SK-N-SH (cell line): ENCODE measurements around the gene PTPRG. TPM values are rescaled to one million over a fixed set of nuclear protein-coding genes. Genes with fewer than 3 reads are reported as not detected.

Source experiments
- CTCF ChIA-PET: fragments of 300-600, 350-600 bp; formaldehyde crosslinking; extraction: SDS; loops from one replicate; lab custom pipeline; 2021; lab: Yijun Ruan, JAX
- POLR2A ChIA-PET: fragments of 350-600 bp; sonication (Branson Sonifier 250); formaldehyde crosslinking; extraction: SDS; loops from one replicate; lab custom pipeline; 2020; ENCODE audit warnings: antibody characterized with exemption, inconsistent platforms; lab: Yijun Ruan, JAX
- DNase-seq: peaks from one replicate; pipeline ENCODE4 v3.0.0; 2012
- H2AFZ ChIP-seq: fragments of 200-600 bp; sonication (generic); 2 replicates; pipeline ENCODE4 v1.8.1; 2016; ENCODE audit warnings: antibody characterized with exemption, mild to moderate bottlenecking, low read depth
- H3F3A ChIP-seq: fragments of 200-600 bp; sonication (generic); replicated peaks from 2 replicates; pipeline ENCODE3; 2016; ENCODE audit warnings: antibody characterized with exemption, mild to moderate bottlenecking; ENCODE audit not compliant: insufficient read depth
- H3K27ac ChIP-seq, 2 experiments: fragments of 200-500 bp in 1 of 2; fragments of 200-600 bp in 1 of 2; sonication (Bioruptor generic) in 1 of 2; sonication (generic), shearing (Covaris generic) in 1 of 2; 2 replicates each; pipeline versions ENCODE4 v1.5.1 to v1.6.1; 2014 to 2016; ENCODE audit warnings: low read depth in 2 of 2, inconsistent platforms in 1 of 2, low read length in 1 of 2, mild to moderate bottlenecking in 1 of 2, mixed read lengths in 1 of 2
- H3K27me3 ChIP-seq: fragments of 200-600 bp; sonication (generic), shearing (Covaris generic); 2 replicates; pipeline ENCODE4 v1.6.1; 2016; ENCODE audit warnings: mixed run types; ENCODE audit not compliant: insufficient read depth
- H3K36me3 ChIP-seq, 2 experiments: fragments of 200-500 bp in 1 of 2; fragments of 200-600 bp in 1 of 2; sonication (Bioruptor generic) in 1 of 2; sonication (generic) in 1 of 2; replicated peaks in 1 of 2; 2 replicates each; pipeline versions ENCODE3 to v1.5.1; 2014 to 2016; ENCODE audit warnings: low read length in 1 of 2, mild to moderate bottlenecking in 1 of 2; ENCODE audit not compliant: insufficient read depth in 2 of 2, control insufficient read depth in 1 of 2
- H3K4me1 ChIP-seq, 2 experiments: fragments of 200-500 bp in 1 of 2; fragments of 200-600 bp in 1 of 2; sonication (Bioruptor generic) in 1 of 2; sonication (generic), shearing (Covaris generic) in 1 of 2; 2 replicates each; pipeline versions ENCODE4 v1.5.1 to v1.6.1; 2014 to 2016; ENCODE audit warnings: low read depth in 1 of 2, low read length in 1 of 2, mixed run types in 1 of 2; ENCODE audit not compliant: insufficient read depth in 2 of 2, control insufficient read depth in 1 of 2
- H3K4me2 ChIP-seq: fragments of 200-600 bp; sonication (generic), shearing (Covaris generic); 2 replicates; pipeline ENCODE4 v1.6.1; 2017; ENCODE audit warnings: mixed run types
- H3K4me3 ChIP-seq, 2 experiments: fragments of 200-500 bp in 1 of 2; fragments of 200-600 bp in 1 of 2; sonication (Bioruptor generic) in 1 of 2; sonication (generic), shearing (Covaris generic) in 1 of 2; 2 replicates each; pipeline versions ENCODE4 v1.5.1 to v1.8.1; 2014 to 2016; ENCODE audit warnings: low read depth in 2 of 2, inconsistent platforms in 1 of 2, low read length in 1 of 2, mild to moderate bottlenecking in 1 of 2, mixed read lengths in 1 of 2, moderate library complexity in 1 of 2
- H3K79me2 ChIP-seq: fragments of 200-600 bp; sonication (generic); 2 replicates; pipeline ENCODE4 v1.8.1; 2017; ENCODE audit warnings: mild to moderate bottlenecking; ENCODE audit not compliant: insufficient read depth
- H3K9ac ChIP-seq: fragments of 200-600 bp; sonication (generic); 2 replicates; pipeline ENCODE4 v1.6.1; 2017; ENCODE audit warnings: mixed run types
- H3K9me2 ChIP-seq: fragments of 200-600 bp; sonication (generic); 2 replicates; pipeline ENCODE4 v1.6.1; 2017; ENCODE audit warnings: mixed run types
- H3K9me3 ChIP-seq: fragments of 200-600 bp; sonication (generic); 2 replicates; pipeline ENCODE4 v1.6.1; 2017; ENCODE audit warnings: mixed run types, mild to moderate bottlenecking, moderate library complexity
- H4K20me1 ChIP-seq: fragments of 200-600 bp; sonication (generic); 2 replicates; pipeline ENCODE4 v1.6.1; 2017; ENCODE audit warnings: mild to moderate bottlenecking, mixed run types; ENCODE audit not compliant: insufficient read depth
- ELF1 ChIP-seq: IDR thresholded peaks from 2 replicates; pipeline ENCODE4 v1.4.0; 2012
- EZH2phosphoT487 ChIP-seq: fragments of 200-600 bp; sonication (generic); IDR thresholded peaks from 2 replicates; pipeline ENCODE4 v1.6.1; 2017; ENCODE audit warnings: low read depth, mixed run types, mild to moderate bottlenecking, antibody characterized with exemption, moderate library complexity, borderline replicate concordance
- FOSL2 ChIP-seq: IDR thresholded peaks from 2 replicates; pipeline ENCODE4 v1.4.0; 2012; ENCODE audit warnings: low read depth, mild to moderate bottlenecking, moderate library complexity, borderline replicate concordance
- FOXJ3 ChIP-seq: sonication (generic); formaldehyde crosslinking; IDR thresholded peaks from 2 replicates; pipeline ENCODE4 v1.5.1; 2020; ENCODE audit warnings: mild to moderate bottlenecking, missing genetic modification reagents
- GABPA ChIP-seq: IDR thresholded peaks from 2 replicates; pipeline ENCODE4 v1.4.0; 2012; ENCODE audit warnings: low read depth, mild to moderate bottlenecking
- IRF3 ChIP-seq: fragments of 150-350 bp; IDR thresholded peaks from 2 replicates; pipeline ENCODE4 v1.6.1; 2016; ENCODE audit warnings: mild to moderate bottlenecking, low read depth, low read length
- MAX ChIP-seq: IDR thresholded peaks from 2 replicates; pipeline ENCODE4 v1.4.0; 2012; ENCODE audit warnings: low read depth
- MXI1 ChIP-seq: IDR thresholded peaks from 2 replicates; pipeline ENCODE4 v1.6.1; 2012; ENCODE audit warnings: mild to moderate bottlenecking, low read depth, low read length, improper control_type of control experiment
- NFIC ChIP-seq: IDR thresholded peaks from 2 replicates; pipeline ENCODE4 v1.4.0; 2012; ENCODE audit warnings: borderline replicate concordance
- NRF1 ChIP-seq: IDR thresholded peaks from 2 replicates; pipeline ENCODE4 v1.6.1; 2012; ENCODE audit warnings: low read depth, mild to moderate bottlenecking, low read length
- PBX3 ChIP-seq: IDR thresholded peaks from 2 replicates; pipeline ENCODE4; 2012
- RAD21 ChIP-seq: IDR thresholded peaks from 2 replicates; pipeline ENCODE4 v1.6.1; 2012; ENCODE audit warnings: mild to moderate bottlenecking, low read length
- REST ChIP-seq: IDR thresholded peaks from 2 replicates; pipeline ENCODE4 v1.6.1; 2012; ENCODE audit warnings: mild to moderate bottlenecking, low read depth, low read length, moderate library complexity
- SIN3A ChIP-seq: IDR thresholded peaks from 2 replicates; pipeline ENCODE4 v1.6.1; 2012; ENCODE audit warnings: low read depth, mild to moderate bottlenecking, low read length, moderate library complexity, borderline replicate concordance
- SMC3 ChIP-seq: IDR thresholded peaks from 2 replicates; pipeline ENCODE4 v1.6.1; 2012; ENCODE audit warnings: low read depth, low read length, improper control_type of control experiment
- TCF12 ChIP-seq: IDR thresholded peaks from 2 replicates; pipeline ENCODE4 v1.4.0; 2012
- USF1 ChIP-seq: IDR thresholded peaks from 2 replicates; pipeline ENCODE4 v1.4.0; 2012; ENCODE audit warnings: low read depth, borderline replicate concordance
- YY1 ChIP-seq: IDR thresholded peaks from 2 replicates; pipeline ENCODE4 v1.4.0; 2012; ENCODE audit warnings: low read depth, mild to moderate bottlenecking
- ZBTB33 ChIP-seq: IDR thresholded peaks from 2 replicates; pipeline ENCODE4 v1.4.0; 2012; ENCODE audit warnings: low read depth, borderline replicate concordance
- WGBS: methylation state at CpG from one replicate; pipeline ENCODE4 v1.1.6; 2017; ENCODE audit warnings: low lambda C conversion rate; 5-methylcytosine and 5-hydroxymethylcytosine counted together
- polyA plus RNA-seq, 3 experiments: library from polyadenylated mRNA; depleted of rRNA; stranded (reverse); fragments of >200 nt; gene quantifications; 2 replicates each; pipeline ENCODE4 v1.2.3, GENCODE V29; 2012

PTPRG gene
- polyA plus RNA-seq, 1 of the 3 experiments (the other 2 are of a cell fraction): 14.1 TPM

- Histone ChIP-seq H3K9me3 (no peaks in the 10 kb centered on the region), H3K4me1 (peaks cover 0 to 12% of the 10 kb centered on the region in 2 experiments; a peak in 1 of 4 replicates), H3K27ac (no peak overlapping the region), H2AFZ (no peak overlapping the region), H4K20me1 (peaks cover under 1% of the 10 kb centered on the region; the same call in 1 of the 2 replicates), H3K4me2 (no peak overlapping the region), H3K36me3 (no peaks in the 10 kb centered on the region), H3K79me2 (peaks cover 27% of the 10 kb centered on the region), H3K4me3 (no peak overlapping the region), H3F3A (no peaks in the 10 kb centered on the region), H3K9me2 (no peaks in the 10 kb centered on the region), H3K27me3 (no peaks in the 10 kb centered on the region; the same call in 1 of the 2 replicates), H3K9ac (no peak overlapping the region)
- DNase-seq: no peak
- POLR2A ChIA-PET: no interaction called here
- WGBS: 86% methylated on average over 7 of the region's 7 CpGs
- no peak for TF ChIP-seq SIN3A
- TF ChIP-seq PBX3: no peak
- no peak for TF ChIP-seq REST
- TF ChIP-seq RAD21: no peak
- no peak for TF ChIP-seq ELF1
- no peak for TF ChIP-seq MXI1
- TF ChIP-seq GABPA: no peak
- TF ChIP-seq SMC3: no peak
- TF ChIP-seq EZH2phosphoT487: no peak
- TF ChIP-seq NFIC: no peak
- TF ChIP-seq IRF3: no peak
- TF ChIP-seq ZBTB33: no peak
- no peak for TF ChIP-seq FOXJ3 (CRISPR knock-in tag)
- no peak for TF ChIP-seq FOSL2
- no peak for TF ChIP-seq NRF1
- no peak for TF ChIP-seq USF1
- TF ChIP-seq TCF12: no peak
- no peak for TF ChIP-seq YY1
- no peak for TF ChIP-seq MAX
- CTCF ChIA-PET: interaction anchor here (1.1 to 1.5 kb wide), 2 partner anchors 258 to 299 kb away, joined by 3 read pairs; no protein-coding TSS in a partner anchor
These were observed 2.1 kb upstream of the PTPRG start for GRCh38 chr3:61559136-61559731.
